DMS79 treated with DMSO at 0.1 percent for 48 hours (cell line): ENCODE results near the gene MISP.

Experiments
- DNase-seq: peaks from one replicate; lab custom pipeline; 2025; lab: John Stamatoyannopoulos, UW

The MISP gene

DNA sequence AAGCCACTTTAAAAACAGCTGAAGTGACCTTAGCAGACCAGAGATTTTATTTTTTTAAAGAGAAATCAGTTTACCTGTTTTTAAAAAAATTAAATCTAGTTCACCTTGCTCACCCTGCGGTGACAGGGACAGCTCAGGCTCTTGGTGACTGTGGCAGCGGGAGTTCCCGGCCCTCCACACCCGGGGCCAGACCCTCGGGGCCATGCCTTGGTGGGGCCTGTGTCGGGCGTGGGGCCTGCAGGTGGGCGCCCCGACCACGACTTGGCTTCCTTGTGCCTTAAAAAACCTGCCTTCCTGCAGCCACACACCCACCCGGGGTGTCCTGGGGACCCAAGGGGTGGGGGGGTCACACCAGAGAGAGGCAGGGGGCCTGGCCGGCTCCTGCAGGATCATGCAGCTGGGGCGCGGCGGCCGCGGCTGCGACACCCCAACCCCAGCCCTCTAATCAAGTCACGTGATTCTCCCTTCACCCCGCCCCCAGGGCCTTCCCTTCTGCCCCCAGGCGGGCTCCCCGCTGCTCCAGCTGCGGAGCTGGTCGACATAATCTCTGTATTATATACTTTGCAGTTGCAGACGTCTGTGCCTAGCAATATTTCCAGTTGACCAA is 60.1 kb downstream of the MISP start:
- DNase-seq, result no peak

DNA sequence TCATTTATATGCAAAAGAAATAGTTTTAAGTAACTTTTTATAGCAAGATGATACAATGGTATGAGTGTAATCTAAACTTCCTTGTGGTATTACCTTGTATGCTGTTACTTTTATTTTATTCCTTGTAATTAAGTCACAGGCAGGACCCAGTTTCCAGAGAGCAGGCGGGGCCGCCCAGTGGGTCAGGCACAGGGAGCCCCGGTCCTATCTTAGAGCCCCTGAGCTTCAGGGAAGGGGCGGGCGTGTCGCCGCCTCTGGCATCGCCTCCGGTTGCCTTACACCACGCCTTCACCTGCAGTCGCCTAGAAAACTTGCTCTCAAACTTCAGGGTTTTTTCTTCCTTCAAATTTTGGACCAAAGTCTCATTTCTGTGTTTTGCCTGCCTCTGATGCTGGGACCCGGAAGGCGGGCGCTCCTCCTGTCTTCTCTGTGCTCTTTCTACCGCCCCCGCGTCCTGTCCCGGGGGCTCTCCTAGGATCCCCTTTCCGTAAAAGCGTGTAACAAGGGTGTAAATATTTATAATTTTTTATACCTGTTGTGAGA is 60.7 kb downstream of the MISP start:
- DNase-seq, result no peak

DNA sequence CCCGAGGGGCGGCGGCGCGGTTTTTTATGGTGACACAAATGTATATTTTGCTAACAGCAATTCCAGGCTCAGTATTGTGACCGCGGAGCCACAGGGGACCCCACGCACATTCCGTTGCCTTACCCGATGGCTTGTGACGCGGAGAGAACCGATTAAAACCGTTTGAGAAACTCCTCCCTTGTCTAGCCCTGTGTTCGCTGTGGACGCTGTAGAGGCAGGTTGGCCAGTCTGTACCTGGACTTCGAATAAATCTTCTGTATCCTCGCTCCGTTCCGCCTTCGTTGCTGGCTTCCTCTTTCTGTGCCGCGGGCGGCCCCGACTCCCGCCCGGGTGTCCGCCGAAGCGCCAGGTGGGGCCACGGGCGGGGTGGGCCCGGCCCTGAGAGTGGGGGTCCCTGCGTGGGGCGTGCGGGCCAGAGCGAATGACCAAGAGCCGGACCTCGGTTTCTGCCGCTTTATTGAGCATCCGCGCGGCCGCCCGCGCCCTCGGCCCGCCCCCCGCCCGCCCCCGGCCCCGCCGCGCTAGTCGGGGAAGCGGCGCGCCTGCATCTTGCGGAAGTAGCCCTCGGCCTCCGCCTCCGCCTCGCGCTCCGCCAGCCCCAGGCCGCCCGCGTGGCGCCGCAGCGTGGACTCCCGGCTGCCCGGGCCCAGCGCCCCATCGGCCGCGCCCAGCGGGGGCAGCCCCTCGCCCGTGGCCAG is 61.3 kb downstream of the MISP start:
- no peak for DNase-seq

DNA sequence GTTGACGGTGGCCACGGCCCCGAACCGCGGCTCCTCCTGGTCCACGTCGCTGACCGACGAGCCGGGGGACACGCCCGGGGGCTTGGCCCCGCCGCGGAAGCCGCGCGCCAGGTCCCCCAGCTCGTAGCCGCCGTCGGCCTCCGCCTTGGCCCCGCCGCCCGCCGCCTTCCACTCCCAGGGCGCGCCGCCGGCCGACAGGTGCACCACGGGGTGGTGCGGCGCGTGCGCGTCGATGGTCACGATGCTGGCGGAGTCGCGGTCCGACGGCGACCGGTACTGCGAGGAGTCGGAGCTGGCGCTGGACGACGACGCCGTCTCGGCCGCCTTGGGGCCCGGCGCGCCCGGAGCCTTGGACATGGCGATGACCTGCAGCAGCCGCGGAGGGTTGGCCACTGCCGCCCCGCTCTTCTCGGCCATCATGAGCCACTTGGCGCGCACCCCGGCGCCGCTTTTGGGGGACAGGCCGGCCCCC is 61.9 kb downstream of the MISP start:
- no peak for DNase-seq

DNA sequence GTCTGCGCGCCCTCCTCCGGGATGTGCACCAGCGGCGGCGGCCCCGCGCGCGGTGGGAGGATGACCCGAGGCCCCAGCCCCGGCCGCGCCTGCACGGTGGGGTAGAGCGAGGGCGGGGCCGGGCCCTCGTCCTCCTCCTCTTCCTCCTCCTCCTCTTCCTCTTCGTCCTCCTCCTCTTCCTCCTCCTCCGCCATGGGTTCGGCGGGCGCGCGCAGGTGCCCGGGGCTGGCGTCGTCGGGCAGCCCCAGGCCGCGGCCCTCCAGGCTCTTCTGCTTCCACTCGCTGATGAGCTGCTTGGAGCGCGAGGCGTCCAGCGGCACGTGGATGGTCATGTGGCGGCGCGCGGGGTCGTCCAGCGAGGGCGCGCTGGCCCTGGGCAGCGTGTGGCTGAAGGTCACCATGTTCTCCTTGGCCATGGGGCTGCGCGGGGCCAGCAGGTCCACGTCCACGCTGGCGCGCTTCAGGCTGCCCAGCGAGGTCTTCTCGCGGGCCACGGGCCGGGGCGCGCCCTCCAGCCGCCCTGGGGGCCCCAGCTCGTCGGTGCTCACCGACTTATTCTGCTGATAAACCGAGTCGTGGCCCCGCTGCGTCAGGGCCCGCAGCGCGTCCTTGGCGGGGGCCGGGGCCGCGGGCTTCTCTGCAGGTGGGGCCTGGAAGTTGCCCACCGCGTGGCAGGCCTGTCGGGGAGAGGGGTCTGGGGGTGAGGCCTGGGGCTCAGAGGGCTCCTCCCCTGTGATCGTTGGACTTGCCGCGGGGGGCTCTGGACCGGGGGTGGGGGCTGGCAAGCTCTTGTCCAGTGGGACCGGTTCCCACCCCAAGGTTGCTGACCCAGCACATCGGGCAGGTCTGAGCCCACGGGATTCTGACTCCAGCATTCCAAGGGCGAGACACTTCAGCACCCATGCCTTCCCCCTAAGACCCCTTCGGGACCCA is 62.6 kb downstream of the MISP start:
- DNase-seq, result no peak
